ENCODE measurements around the gene OSBP2. TPM values are rescaled to one million over a fixed set of nuclear protein-coding genes. Genes with fewer than 3 reads are reported as not detected.

Gene OSBP2
- total and polyA plus RNA-seq, 2 experiments from 2014 or later = 2.1 to 2.9 TPM

DNA sequence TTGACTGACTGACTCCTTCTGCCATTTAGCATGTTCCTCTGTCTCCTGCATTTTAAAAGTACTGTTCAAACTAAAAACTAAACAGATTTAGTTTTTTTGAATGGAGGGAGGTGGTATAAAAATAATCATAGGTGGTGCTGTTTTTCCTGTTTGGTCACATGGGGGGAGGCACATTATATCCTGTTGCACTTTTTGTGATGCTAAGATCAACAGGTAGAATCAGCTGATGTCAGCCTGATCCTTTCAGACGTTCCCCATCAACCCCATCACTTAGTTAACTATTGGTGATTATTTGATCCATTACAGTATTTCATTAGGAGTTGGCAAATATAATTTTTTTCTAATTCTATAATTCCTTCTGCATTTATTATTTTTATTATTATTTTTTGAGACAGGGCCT, 5.1 kb upstream of the OSBP2 start:
- Mint-ChIP-seq H3K4me1 (peaks cover 2% of the 10 kb centered on the region; the same call in 1 of the 3 replicates), H3K27ac (no peak overlapping the region), H3K27me3 (ENCODE audit: insufficient read depth, low read depth, poor library complexity) (peaks cover 7% of the 10 kb centered on the region), H3K9me3 (no peaks in the 10 kb centered on the region), H3K36me3 (ENCODE audit: low read depth) (no peaks in the 10 kb centered on the region), H3K4me3 (no peak overlapping the region)
- no peaks in the 10 kb centered on the region for H3K9me2 ChIP-seq (ENCODE audit: insufficient read depth)
- H4K20me1 ChIP-seq (replicated peaks; ENCODE audit: insufficient read depth) = no peaks in the 10 kb centered on the region
- H3K27ac ChIP-seq (ENCODE audit: low read depth) = no peak overlapping the region
- no peak overlapping the region for H3K4me2 ChIP-seq
- no peaks in the 10 kb centered on the region for H3K27me3 ChIP-seq (ENCODE audit: insufficient read depth)
- no peaks in the 10 kb centered on the region for H3K36me3 ChIP-seq (ENCODE audit: insufficient read depth)
- H2AFZ ChIP-seq = no peak overlapping the region
- H3K79me2 ChIP-seq (replicated peaks; ENCODE audit: insufficient read depth) = no peaks in the 10 kb centered on the region
- no peaks in the 10 kb centered on the region for H3F3A ChIP-seq (replicated peaks; ENCODE audit: low read depth)
- no peak for TF ChIP-seq NANOG (IDR thresholded peaks at IDR 0.05; ENCODE audit: borderline replicate concordance)
- TF ChIP-seq EZH2phosphoT487 (IDR thresholded peaks at IDR 0.05; ENCODE audit: unreplicated experiment) = no peak
- no peak for TF ChIP-seq ETS1 (IDR thresholded peaks at IDR 0.05)
- DNase-seq (ENCODE audit: low spot score) = no peak
- no peaks in the 10 kb centered on the region for H3K4me1 ChIP-seq (ENCODE audit: insufficient read depth)
- ATAC-seq = no peak
- no peak overlapping the region for H3K4me3 ChIP-seq

- no peaks in the 10 kb centered on the region for H3K36me3 Mint-ChIP-seq (ENCODE audit: low read depth)
- Histone ChIP-seq H3K4me1 (ENCODE audit: insufficient read depth) (no peaks in the 10 kb centered on the region), H3K9me2 (ENCODE audit: insufficient read depth) (no peaks in the 10 kb centered on the region), H3K27me3 (ENCODE audit: insufficient read depth) (peaks cover 14% of the 10 kb centered on the region), H3K36me3 (ENCODE audit: insufficient read depth) (no peaks in the 10 kb centered on the region), H3K79me2 (replicated peaks; ENCODE audit: insufficient read depth) (no peaks in the 10 kb centered on the region), H2AFZ (no peak overlapping the region), H3F3A (replicated peaks; ENCODE audit: low read depth) (no peaks in the 10 kb centered on the region), H4K20me1 (replicated peaks; ENCODE audit: insufficient read depth) (no peaks in the 10 kb centered on the region), H3K4me3 (no peak overlapping the region), H3K27ac (ENCODE audit: low read depth) (peak overlapping the region; percentile 30; the same call in 1 of the 2 replicates), H3K4me2 (no peak overlapping the region)
- H3K9me3 Mint-ChIP-seq = no peaks in the 10 kb centered on the region
- no peak overlapping the region for H3K27ac Mint-ChIP-seq
- H3K27me3 Mint-ChIP-seq (ENCODE audit: insufficient read depth, low read depth, poor library complexity) = peaks cover 16% of the 10 kb centered on the region
- no peak for DNase-seq (ENCODE audit: low spot score)
- H3K4me1 Mint-ChIP-seq = peaks cover 7% of the 10 kb centered on the region; the same call in 2 of the 3 replicates
- no peak overlapping the region for H3K4me3 Mint-ChIP-seq
- ATAC-seq = no peak
- TF ChIP-seq, protein P1, sequence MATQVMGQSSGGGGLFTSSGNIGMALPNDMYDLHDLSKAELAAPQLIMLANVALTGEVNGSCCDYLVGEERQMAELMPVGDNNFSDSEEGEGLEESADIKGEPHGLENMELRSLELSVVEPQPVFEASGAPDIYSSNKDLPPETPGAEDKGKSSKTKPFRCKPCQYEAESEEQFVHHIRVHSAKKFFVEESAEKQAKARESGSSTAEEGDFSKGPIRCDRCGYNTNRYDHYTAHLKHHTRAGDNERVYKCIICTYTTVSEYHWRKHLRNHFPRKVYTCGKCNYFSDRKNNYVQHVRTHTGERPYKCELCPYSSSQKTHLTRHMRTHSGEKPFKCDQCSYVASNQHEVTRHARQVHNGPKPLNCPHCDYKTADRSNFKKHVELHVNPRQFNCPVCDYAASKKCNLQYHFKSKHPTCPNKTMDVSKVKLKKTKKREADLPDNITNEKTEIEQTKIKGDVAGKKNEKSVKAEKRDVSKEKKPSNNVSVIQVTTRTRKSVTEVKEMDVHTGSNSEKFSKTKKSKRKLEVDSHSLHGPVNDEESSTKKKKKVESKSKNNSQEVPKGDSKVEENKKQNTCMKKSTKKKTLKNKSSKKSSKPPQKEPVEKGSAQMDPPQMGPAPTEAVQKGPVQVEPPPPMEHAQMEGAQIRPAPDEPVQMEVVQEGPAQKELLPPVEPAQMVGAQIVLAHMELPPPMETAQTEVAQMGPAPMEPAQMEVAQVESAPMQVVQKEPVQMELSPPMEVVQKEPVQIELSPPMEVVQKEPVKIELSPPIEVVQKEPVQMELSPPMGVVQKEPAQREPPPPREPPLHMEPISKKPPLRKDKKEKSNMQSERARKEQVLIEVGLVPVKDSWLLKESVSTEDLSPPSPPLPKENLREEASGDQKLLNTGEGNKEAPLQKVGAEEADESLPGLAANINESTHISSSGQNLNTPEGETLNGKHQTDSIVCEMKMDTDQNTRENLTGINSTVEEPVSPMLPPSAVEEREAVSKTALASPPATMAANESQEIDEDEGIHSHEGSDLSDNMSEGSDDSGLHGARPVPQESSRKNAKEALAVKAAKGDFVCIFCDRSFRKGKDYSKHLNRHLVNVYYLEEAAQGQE (IDR thresholded peaks at IDR 0.05; ENCODE audit: unreplicated experiment) = no peak
- TF ChIP-seq POLR2AphosphoS5 (IDR thresholded peaks at IDR 0.05; ENCODE audit: low read depth) (no peak), ZNF331 (CRISPR knock-in tag; IDR thresholded peaks at IDR 0.05; ENCODE audit: low read depth) (no peak), ETS1 (IDR thresholded peaks at IDR 0.05) (no peak), STAT1 (IDR thresholded peaks at IDR 0.05; ENCODE audit: unreplicated experiment) (no peak), ZNF462 (CRISPR knock-in tag; IDR thresholded peaks at IDR 0.05) (no peak), JUNB (IDR thresholded peaks at IDR 0.05; ENCODE audit: unreplicated experiment) (no peak), EZH2 (IDR thresholded peaks at IDR 0.05; ENCODE audit: low read depth, unreplicated experiment) (no peak), EZH2phosphoT487 (IDR thresholded peaks at IDR 0.05; ENCODE audit: unreplicated experiment) (no peak)
These were observed 3.5 kb upstream of the OSBP2 start for GRCh38 chr22:30691204-30691603.
